Activated T-cell treated with anti-CD3 and anti-CD28 coated beads for 1 hour (primary cell): ENCODE measurements around the gene P2RY12.

Experiments
- DNase-seq: peaks from one replicate; pipeline ENCODE4 v3.0.0-alpha.2; 2020; ENCODE audit warnings: low read depth

Gene P2RY12

GRCh38 chr3:151307131-151307530 lies 77.4 kb downstream of the P2RY12 start:
- no peak for DNase-seq

- DNase-seq: no peak
Observed at GRCh38 chr3:151306168-151306810, 78.3 kb downstream of the P2RY12 start.

DNA sequence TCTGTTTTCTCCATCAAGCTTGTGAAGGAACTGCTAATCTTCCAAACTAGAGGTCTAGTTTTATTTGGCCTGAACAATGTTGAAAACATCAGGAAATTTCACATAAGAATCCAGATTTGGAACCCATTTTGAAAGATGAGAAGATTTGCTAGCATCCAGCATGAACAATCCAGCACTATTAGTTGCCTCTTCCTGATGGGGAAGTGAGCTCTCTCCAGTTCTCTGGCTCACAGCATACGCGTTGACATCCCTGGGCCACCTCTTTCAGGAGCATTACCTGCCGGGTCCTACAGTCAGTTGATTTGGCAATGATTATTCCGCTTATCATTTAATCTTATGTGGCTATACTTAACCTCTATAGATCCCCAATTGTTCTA lies 78.8 kb downstream of the P2RY12 start:
- DNase-seq: no peak

DNA sequence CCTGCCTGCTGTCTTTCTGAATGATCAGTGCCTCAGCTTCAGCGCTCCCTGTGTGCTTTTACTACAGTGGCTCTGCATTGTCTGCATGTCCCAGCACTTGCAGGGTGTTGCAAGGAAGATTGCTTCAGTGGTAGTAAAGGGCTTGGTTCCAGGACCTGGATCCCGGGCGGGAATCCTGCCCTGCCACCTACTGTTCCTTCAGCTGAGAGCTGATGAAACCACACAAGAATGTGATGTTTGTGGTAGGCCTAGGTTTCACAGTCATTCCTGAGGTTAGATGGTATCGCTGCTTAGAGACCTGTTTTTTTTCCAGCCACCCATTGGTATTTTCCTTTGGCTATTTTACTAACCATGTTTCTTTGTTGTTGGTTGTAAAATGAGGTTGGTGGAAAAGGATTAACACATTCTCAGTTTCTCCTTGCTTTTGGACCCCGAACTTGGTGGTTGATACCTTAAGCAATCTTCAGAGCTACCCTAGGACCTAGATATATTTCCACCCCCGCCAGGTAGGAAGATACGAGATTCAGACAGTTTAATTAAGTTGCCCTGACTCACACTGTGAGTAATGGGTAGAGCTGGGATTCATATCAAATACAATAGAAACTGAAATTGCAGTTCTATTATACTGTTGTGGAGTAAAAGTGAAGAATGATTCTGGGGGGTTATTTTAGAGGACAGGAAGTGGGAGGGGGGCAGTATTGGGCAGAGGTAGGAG lies 79.3 kb downstream of the P2RY12 start:
- DNase-seq: no peak

GRCh38 chr3:151303751-151304150 lies 80.8 kb downstream of the P2RY12 start:
- DNase-seq: no peak

DNA sequence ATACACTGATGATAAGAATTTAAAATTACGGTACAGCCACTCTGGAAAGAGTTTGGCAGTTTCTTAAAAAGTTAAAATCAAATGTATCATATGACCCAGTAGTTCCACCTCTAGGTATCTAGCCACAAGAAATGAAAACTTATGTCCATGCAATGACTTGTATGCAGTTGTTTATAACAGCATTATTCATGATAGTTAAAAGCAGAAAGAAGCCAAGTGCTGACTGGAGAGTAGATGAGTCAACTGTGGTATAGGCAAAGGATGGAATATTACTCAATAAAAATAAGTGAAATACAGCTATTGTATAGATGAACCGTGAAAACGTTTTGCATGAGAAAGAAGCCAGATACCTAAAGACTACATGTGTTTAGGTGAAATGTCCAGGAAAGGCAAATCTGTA lies 82.8 kb downstream of the P2RY12 start:
- DNase-seq: no peak

GRCh38 chr3:151300539-151300938 lies 84.0 kb downstream of the P2RY12 start:
- DNase-seq: no peak

DNA sequence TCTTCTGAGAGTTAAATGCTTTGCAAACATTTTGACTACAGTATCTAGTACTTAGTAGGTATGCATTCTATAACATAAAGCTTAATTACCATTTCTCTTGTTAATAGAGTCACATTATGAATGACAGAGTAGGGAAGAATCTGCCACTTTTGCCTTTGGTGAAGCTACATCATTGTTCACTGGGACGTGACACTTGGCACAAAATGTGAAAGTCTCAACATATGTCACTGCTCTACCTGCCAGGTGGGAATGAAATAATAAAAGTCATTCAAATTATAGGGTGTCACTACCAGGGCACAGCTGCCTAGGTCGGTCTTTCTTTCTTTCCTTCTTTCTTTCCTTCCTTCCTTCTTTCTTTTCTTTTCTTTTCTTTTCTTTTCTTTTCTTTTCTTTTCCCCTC lies 85.5 kb downstream of the P2RY12 start:
- no peak for DNase-seq

GRCh38 chr3:151297429-151297828 lies 87.1 kb downstream of the P2RY12 start:
- DNase-seq: no peak

GRCh38 chr3:151296226-151296625 lies 88.3 kb downstream of the P2RY12 start:
- DNase-seq: no peak

DNA sequence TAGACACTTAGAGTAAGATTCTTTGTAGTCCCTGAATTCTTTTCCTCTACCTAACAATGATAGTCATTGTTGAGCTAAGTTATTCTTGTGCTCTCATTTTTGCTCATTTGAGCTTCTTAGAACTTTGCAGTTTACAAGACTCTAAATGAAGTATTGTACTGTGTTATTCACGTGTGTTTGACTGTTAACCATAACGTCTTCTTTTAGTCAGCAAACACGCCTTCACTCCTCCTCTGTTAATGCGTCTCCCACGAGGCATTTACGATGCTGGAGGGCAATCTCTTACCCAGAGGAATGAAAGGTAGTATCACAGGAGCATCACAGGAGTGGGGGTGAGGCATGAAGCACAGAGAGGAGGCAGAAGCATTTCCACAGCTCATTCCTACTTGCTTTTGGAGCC lies 91.4 kb downstream of the P2RY12 start:
- DNase-seq: no peak

GRCh38 chr3:151290673-151291072 lies 93.9 kb downstream of the P2RY12 start:
- no peak for DNase-seq

DNA sequence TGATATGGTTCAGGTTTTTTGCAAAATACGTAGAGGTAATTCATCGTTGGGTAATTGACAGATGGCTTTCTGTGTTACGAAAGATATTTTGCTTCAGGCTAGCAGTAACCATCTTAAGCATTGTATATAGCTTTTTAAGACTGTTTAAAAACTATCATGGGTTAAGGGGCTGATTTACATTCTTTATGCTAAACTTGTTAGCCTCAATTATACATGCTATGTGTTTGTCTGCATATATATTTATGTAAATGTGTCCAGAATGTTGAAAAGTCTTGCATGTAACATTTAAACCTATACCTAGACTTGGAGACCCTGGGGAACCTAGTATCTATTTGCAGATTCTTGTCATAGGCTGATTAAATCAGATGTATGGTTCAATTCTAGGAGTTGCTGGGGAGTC lies 95.1 kb downstream of the P2RY12 start:
- no peak for DNase-seq
